HG03139 (cell line): ENCODE measurements around the gene ISG20L2.

Experiments
- ATAC-seq: cut with Tn5 transposase; IDR thresholded peaks from one replicate; pipeline ENCODE4 v1.9.1; 2021; ENCODE audit not compliant: unreplicated experiment

Gene ISG20L2

DNA sequence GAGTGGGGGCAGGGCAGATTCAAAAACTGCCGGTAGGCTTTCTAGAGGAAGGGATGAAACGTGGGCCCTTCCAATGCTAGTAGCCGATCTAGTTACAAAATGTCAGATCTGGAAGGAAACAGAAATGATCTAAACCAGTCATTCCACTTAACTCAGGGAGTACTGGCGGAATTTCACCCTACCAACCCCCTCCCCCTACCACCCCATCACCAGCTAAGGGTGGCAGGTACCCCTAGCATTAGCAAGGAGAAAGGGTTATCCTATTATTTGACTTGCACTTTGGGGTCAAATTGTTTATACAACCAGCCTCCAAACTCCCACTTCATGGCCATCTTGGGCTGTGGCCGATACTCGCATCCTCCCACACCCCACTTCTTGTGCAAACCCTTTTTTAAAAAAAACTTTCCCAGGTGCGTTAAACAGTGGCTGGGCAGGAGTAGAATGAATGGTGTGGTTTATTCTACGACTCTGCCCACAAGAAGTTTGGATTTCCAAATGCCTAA lies 13.0 kb upstream of the ISG20L2 start:
- ATAC-seq: no peak

DNA sequence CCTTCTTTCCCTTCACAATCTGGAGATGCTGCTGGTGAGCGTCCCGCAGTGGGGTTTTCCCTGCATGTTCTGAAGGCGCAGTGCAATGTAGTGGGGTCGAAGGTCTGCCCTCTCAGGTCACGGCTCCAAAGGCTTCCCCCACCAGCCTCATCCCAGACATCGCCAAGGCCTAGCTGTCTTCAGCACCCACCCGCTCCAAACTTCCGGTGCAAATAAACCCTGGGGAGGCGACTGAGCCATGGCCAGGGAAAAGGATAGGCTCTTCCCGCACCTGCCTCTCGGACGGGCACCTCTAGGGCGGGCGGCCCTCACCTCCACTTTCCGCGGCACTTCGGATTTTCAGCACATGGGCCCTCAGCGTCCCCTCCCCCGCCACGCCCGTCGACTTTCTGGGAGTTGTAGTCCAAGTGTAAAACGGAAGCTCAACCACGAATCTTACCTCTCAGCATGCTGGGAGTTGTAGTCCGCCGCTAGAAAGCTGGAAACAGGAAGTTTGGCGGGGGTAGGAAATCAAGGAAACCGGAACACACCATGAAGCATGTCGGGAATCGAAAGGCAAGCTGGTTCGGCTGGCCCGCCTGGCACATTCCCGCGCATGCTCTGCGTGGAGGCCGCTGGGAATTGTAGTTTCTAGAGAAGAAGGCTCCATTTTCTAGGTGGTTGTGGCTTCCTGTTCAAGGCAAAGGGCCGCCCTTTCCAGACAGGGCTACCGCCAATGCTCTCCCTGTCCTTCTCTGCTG lies 12.3 kb upstream of the ISG20L2 start, which contains the start of gene MRPL24:
MRPL24 (minus strand) TSS at position 348 of the 740 bp plus-strand sequence. CDS start 2,384 bp downstream, outside the sequence.
- ATAC-seq: peak; percentile 74

- ATAC-seq: no peak
Measured at GRCh38 chr1:156740237-156740740, 11.7 kb upstream of the ISG20L2 start.

GRCh38 chr1:156738916-156739315 lies 10.3 kb upstream of the ISG20L2 start:
- no peak for ATAC-seq

GRCh38 chr1:156738407-156738806 lies 9.8 kb upstream of the ISG20L2 start:
- ATAC-seq: no peak

DNA sequence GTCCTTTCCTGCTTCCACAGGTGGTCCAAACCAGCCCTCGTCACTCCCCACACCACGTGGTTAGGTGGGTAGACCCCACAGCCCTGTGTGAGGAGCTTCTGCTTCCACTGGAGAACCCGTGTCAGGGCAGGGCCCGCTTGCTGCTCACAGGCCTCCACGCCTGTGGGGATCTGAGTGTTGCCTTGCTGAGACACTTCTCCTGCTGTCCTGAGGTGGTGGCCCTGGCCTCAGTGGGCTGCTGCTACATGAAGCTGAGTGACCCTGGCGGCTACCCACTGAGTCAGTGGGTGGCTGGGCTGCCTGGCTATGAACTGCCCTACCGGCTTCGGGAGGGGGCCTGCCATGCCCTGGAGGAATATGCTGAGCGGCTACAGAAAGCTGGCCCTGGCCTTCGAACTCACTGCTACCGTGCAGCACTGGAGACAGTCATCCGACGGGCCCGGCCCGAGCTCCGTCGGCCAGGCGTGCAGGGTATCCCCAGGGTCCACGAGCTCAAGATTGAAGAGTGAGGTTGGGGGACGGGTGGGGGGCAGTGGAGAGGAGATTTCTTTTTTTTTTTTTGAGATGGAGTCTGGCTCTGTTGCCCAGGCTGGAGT lies 5.5 kb upstream of the ISG20L2 start:
- no peak for ATAC-seq

- peak; percentile 54 for ATAC-seq
Measured at GRCh38 chr1:156727926-156728598, 504 bp downstream of the ISG20L2 start, which contains the start of gene METTL25B. TSS of gene METTL25B (plus strand) at chr1:156728469. CDS start at chr1:156729105, 636 bp downstream.

GRCh38 chr1:156727492-156727891 lies 1.1 kb downstream of the ISG20L2 start:
- ATAC-seq: no peak

DNA sequence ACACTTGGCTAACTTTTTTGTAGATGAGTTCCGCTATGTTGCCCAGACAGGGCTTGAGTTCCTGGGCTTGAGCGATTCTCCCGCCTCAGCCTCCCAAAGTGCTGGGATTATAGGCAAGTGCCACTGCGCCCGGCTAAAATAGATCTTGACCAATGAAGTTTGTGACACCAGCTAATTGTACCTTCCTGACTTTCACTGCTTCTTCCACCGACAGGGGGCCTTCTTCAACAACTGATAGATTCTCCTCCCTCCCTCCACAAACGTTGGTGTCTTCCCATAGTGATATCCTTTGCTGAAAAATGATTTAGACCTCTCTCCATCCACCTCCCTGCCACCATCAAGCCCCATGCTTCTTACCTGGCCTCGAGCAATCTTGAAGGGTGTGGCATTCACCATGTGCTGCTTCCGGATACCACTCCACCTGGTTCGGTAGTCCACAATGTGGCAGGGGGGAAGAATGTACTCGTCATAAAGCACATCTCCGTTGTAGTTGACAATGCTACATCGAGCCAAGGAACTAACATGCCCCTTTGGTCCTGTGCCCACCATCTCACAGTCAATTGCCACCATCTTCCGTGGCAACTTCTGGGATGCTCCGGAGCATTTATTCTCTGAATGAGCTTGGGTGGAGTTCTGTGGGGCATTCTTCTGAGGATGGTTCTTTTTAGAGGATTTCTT lies 1.9 kb downstream of the ISG20L2 start:
- no peak for ATAC-seq

GRCh38 chr1:156725683-156726280 lies 2.8 kb downstream of the ISG20L2 start:
- ATAC-seq: peak; percentile 34

- no peak for ATAC-seq
Measured at GRCh38 chr1:156721535-156721934, 7.0 kb downstream of the ISG20L2 start.

DNA sequence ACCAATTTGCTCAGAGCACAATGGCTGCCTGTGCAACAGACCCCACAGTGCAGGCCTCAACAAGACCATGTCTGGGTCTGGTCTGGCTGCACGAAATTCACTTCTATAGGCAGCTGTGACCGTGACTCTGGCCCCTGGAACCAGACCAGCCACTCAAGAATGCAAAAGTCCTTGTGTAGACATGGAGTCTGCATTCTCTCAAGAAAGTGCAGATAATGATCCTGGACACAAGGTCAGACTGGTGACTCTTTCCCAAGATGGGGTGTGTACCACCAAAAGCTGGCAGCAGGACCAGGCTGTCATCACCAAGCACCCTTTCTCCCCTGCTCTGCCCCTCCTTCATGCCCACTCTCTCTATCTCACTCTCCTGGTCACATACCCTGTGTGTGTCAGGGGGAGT lies 7.4 kb downstream of the ISG20L2 start:
- ATAC-seq: no peak

GRCh38 chr1:156717351-156717750 lies 11.2 kb downstream of the ISG20L2 start:
- no peak for ATAC-seq

GRCh38 chr1:156714830-156715229 lies 13.7 kb downstream of the ISG20L2 start:
- no peak for ATAC-seq

DNA sequence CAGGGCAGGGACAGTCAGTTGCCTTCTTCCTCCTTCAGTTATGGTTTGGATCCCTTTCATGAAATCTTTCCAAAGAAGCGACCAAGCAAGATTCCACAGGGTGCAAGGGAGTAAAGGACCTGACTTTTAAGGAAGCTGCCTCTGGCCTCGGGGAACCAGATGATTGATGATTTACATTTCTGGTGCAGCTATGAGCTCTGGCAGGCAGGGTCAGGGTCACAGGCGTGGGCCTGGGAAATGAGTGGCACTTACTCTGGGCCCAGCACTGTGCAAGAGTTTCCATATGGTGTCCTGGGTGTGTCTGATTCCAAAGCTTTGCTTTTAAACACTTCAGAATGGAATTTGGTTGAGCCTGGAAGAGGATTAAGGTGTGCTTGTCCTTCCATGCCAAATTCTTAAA lies 15.9 kb downstream of the ISG20L2 start:
- ATAC-seq: no peak

- no peak for ATAC-seq
Measured at GRCh38 chr1:156711011-156711817, 17.4 kb downstream of the ISG20L2 start.

- ATAC-seq: no peak
Measured at GRCh38 chr1:156709757-156710489, 18.6 kb downstream of the ISG20L2 start.

- ATAC-seq: no peak
Measured at GRCh38 chr1:156709031-156709430, 19.5 kb downstream of the ISG20L2 start.

GRCh38 chr1:156708218-156708661 lies 20.3 kb downstream of the ISG20L2 start:
- no peak for ATAC-seq
